A549 (cell line): Measurements from ENCODE around the gene RBMS3. TPM values are rescaled to one million over a fixed set of nuclear protein-coding genes. Genes with fewer than 3 reads are reported as not detected.

Source experiments
- ATAC-seq, 2 experiments: fragments of 200-7000 bp in 1 of 2; fragments of >200 bp in 1 of 2; cut with Nextera tagmentation in 1 of 2; cut with Tn5 transposase in 1 of 2; 3 replicates each; pipeline versions ENCODE4 v1.8.0 to v1.9.1; 2018 to 2020; ENCODE audit warnings: mild to moderate bottlenecking in 1 of 2, moderate library complexity in 1 of 2
- CTCF ChIA-PET: fragments of 300-600 bp; sonication (Branson Sonifier 250); formaldehyde crosslinking; extraction: SDS; loops from one replicate; lab custom pipeline; 2021; ENCODE audit warnings: antibody characterized with exemption, inconsistent platforms; lab: Yijun Ruan, JAX
- POLR2A ChIA-PET: fragments of 350-600 bp; formaldehyde crosslinking; extraction: SDS; loops from one replicate; lab custom pipeline; 2021; ENCODE audit warnings: antibody characterized with exemption, inconsistent platforms; lab: Yijun Ruan, JAX
- DNase-seq, 2 experiments: peaks; one replicate each; pipeline versions ENCODE4 v3.0.0 to v3.0.0-alpha.2; 2011 to 2016; ENCODE audit warnings: low read depth in 1 of 2, low spot score in 1 of 2
- FAIRE-seq: peaks from 2 replicates; lab custom pipeline; 2011; peaks lifted over from hg19 to GRCh38; lab: Jason Lieb, UNC
- H3K27ac ChIP-seq, 2 experiments: fragments of >200 bp; sonication (Bioruptor Twin); formaldehyde crosslinking; 3 replicates each; pipeline ENCODE4 v1.5.1; 2016 to 2017
- H3K4me1 ChIP-seq: fragments of >200 bp; sonication (Bioruptor Twin); formaldehyde crosslinking; 3 replicates; pipeline ENCODE4 v1.6.1; 2016
- H3K4me2 ChIP-seq: fragments of >200 bp; sonication (Bioruptor Twin); formaldehyde crosslinking; 3 replicates; pipeline ENCODE4 v1.6.1; 2016
- H3K4me3 ChIP-seq: fragments of >200 bp; sonication (Bioruptor Twin); formaldehyde crosslinking; 3 replicates; pipeline ENCODE4 v1.5.1; 2016
- H3K9me3 ChIP-seq: fragments of >200 bp; sonication (Bioruptor Twin); formaldehyde crosslinking; 3 replicates; pipeline ENCODE4 v1.6.1; 2016
- ATOH8 ChIP-seq: fragments of 250-450 bp; sonication (Bioruptor Pico); IDR thresholded peaks from 2 replicates; pipeline ENCODE4 v1.5.0; 2020; ENCODE audit warnings: low read depth, mild to moderate bottlenecking, moderate library complexity
- BCL3 ChIP-seq: fragments of >200 bp; sonication (Bioruptor Twin); formaldehyde crosslinking; IDR thresholded peaks from 3 replicates; pipeline ENCODE4 v1.6.1; 2016
- CHD2 ChIP-seq: fragments of 150-350 bp; IDR thresholded peaks from 2 replicates; pipeline ENCODE4 v1.6.1; 2014; ENCODE audit warnings: low read length; ENCODE audit not compliant: partially characterized antibody
- EHMT2 ChIP-seq: fragments of 200-600 bp; sonication (generic); IDR thresholded peaks from 2 replicates; pipeline ENCODE4 v1.6.1; 2016; ENCODE audit warnings: antibody characterized with exemption, low read depth, mild to moderate bottlenecking, moderate library complexity
- ELK1 ChIP-seq: fragments of 150-350 bp; IDR thresholded peaks from 2 replicates; pipeline ENCODE4 v1.6.1; 2014; ENCODE audit warnings: low read depth, mild to moderate bottlenecking, low read length
- FOSB ChIP-seq: fragments of 250-450 bp; sonication (Bioruptor Pico); IDR thresholded peaks from 2 replicates; pipeline ENCODE4 v1.5.0; 2020; ENCODE audit warnings: mild to moderate bottlenecking, moderate library complexity
- GATA3 ChIP-seq: IDR thresholded peaks from 2 replicates; pipeline ENCODE4 v1.6.1; 2012; ENCODE audit warnings: borderline replicate concordance
- HDAC2 ChIP-seq: fragments of 200-600 bp; sonication (generic); IDR thresholded peaks from 2 replicates; pipeline ENCODE4 v1.6.1; 2016
- HES2 ChIP-seq: fragments of >200 bp; sonication (Bioruptor Twin); formaldehyde crosslinking; IDR thresholded peaks from 2 replicates; pipeline ENCODE4 v1.6.1; 2016
- HMGXB4 ChIP-seq: fragments of 250-450 bp; sonication (Bioruptor Pico); IDR thresholded peaks from 2 replicates; pipeline ENCODE4 v1.5.0; 2021; ENCODE audit warnings: mild to moderate bottlenecking, moderate library complexity, borderline replicate concordance
- HOXA7 ChIP-seq: fragments of 250-450 bp; sonication (Bioruptor Pico); IDR thresholded peaks from 2 replicates; pipeline ENCODE4 v1.5.0; 2020; ENCODE audit warnings: mild to moderate bottlenecking, moderate library complexity
- HOXB13 ChIP-seq: fragments of 250-450 bp; sonication (Bioruptor Pico); IDR thresholded peaks from 2 replicates; pipeline ENCODE4 v1.5.0; 2020; ENCODE audit warnings: low read depth, mild to moderate bottlenecking, moderate library complexity
- KDM5A ChIP-seq: fragments of 200-600 bp; sonication (generic); IDR thresholded peaks from 2 replicates; pipeline ENCODE4 v1.6.1; 2016; ENCODE audit warnings: antibody characterized with exemption, mild to moderate bottlenecking
- MAFK ChIP-seq: fragments of 450-650 bp; IDR thresholded peaks from 2 replicates; pipeline ENCODE4 v1.6.1; 2014; ENCODE audit not compliant: partially characterized antibody
- NFE2L2 ChIP-seq: fragments of 150-350 bp; conservative IDR thresholded peaks from 2 replicates; pipeline ENCODE4 v1.6.1; 2014; ENCODE audit warnings: low read length
- NR3C1 ChIP-seq: fragments of >200 bp; sonication (Bioruptor Twin); formaldehyde crosslinking; IDR thresholded peaks from 3 replicates; pipeline ENCODE4 v1.6.1; 2017
- PBX3 ChIP-seq: IDR thresholded peaks from 2 replicates; pipeline ENCODE4 v1.6.1; 2012
- TFCP2L1 ChIP-seq: fragments of 250-450 bp; sonication (Bioruptor Pico); IDR thresholded peaks from 2 replicates; pipeline ENCODE4 v1.5.0; 2021; ENCODE audit warnings: mild to moderate bottlenecking
- TP53 ChIP-seq: fragments of 250-450 bp; sonication (Bioruptor Pico); IDR thresholded peaks from 2 replicates; pipeline ENCODE4 v1.5.0; 2021; ENCODE audit warnings: mild to moderate bottlenecking, moderate library complexity
- USF2 ChIP-seq: fragments of 450-650 bp; IDR thresholded peaks from 2 replicates; pipeline ENCODE4 v1.6.1; 2014; ENCODE audit warnings: antibody characterized with exemption
- ZC3H11A ChIP-seq: fragments of 450-650 bp; IDR thresholded peaks from 2 replicates; pipeline ENCODE4 v1.6.1; 2014; ENCODE audit warnings: antibody characterized with exemption, mild to moderate bottlenecking
- WGBS: methylation state at CpG from one replicate; pipeline ENCODE4 v1.1.6; 2017; ENCODE audit errors: missing lambda C conversion rate; 5-methylcytosine and 5-hydroxymethylcytosine counted together
- polyA plus RNA-seq, 4 experiments: library from polyadenylated mRNA; depleted of rRNA in 3 of 4; stranded (reverse); fragments of >200 nt; fragmentation: RNase III in 1 of 4; extraction: RNeasy Plus Mini Kit Qiagen cat#74134 plus additional on column Dnase treatment in 1 of 4; gene quantifications; 2 replicates in 3 of 4; 3 replicates in 1 of 4; pipeline ENCODE4 v1.2.3, GENCODE V29; 2011 to 2017

RBMS3 gene
- polyA plus RNA-seq, 2 of the 4 experiments (the other 2 are of a cell fraction) = 0.92 to 4.1 TPM

GRCh38 chr3:29936766-29937165 lies 655.9 kb downstream of the RBMS3 start:
- FAIRE-seq (no peak), DNase-seq (no peak), ATAC-seq (no peak)
- ChIA-PET CTCF (no interaction called here), POLR2A (no interaction called here)
- TF ChIP-seq HOXB13 (CRISPR knock-in tag) (no peak), ELK1 (no peak), HMGXB4 (CRISPR knock-in tag) (no peak), TP53 (CRISPR knock-in tag) (no peak), USF2 (no peak), EHMT2 (no peak), KDM5A (no peak), PBX3 (no peak), HOXA7 (CRISPR knock-in tag) (no peak), HDAC2 (no peak), GATA3 (no peak)
- no peak overlapping the region for H3K27ac ChIP-seq
- H3K4me2 ChIP-seq = peak overlapping the region; percentile 22; the same call in 2 of the 3 replicates
- no peak overlapping the region for H3K4me3 ChIP-seq
- peaks cover 9% of the 10 kb centered on the region for H3K4me1 ChIP-seq
- no peaks in the 10 kb centered on the region for H3K9me3 ChIP-seq
- WGBS = 93% methylated on average over 2 of the region's 2 CpGs

- no peak for TF ChIP-seq NR3C1
- TF ChIP-seq ATOH8 (CRISPR knock-in tag) = no peak
- no peak for TF ChIP-seq FOSB
- TF ChIP-seq NFE2L2 = peak; percentile 89
- no peak for TF ChIP-seq CHD2
- no peak for TF ChIP-seq BCL3
- TF ChIP-seq ZC3H11A = no peak
- TF ChIP-seq PBX3 = no peak
- peak; percentile 90 for TF ChIP-seq MAFK
- no peak for TF ChIP-seq TFCP2L1 (CRISPR knock-in tag)
- TF ChIP-seq HES2 = no peak
- Histone ChIP-seq H3K4me2 (peak overlapping the region; percentile 22), H3K4me1 (peaks cover 9% of the 10 kb centered on the region), H3K27ac (peak overlapping the region in 1 of 2 experiments; percentile 27; a peak in 1 of 6 replicates), H3K4me3 (no peak overlapping the region), H3K9me3 (no peaks in the 10 kb centered on the region)
- ATAC-seq (no peak), FAIRE-seq (peak; percentile 13), DNase-seq (peak in 1 of 2 experiments; percentile 15)
- POLR2A ChIA-PET = no interaction called here
- CTCF ChIA-PET = no interaction called here
Measured at GRCh38 chr3:29937185-29937584, 656.3 kb downstream of the RBMS3 start.
